ENCODE results near the gene RAB31.

GRCh38 chr18:9712130-9712577 lies 4.1 kb downstream of the RAB31 start:
- no peak for TF ChIP-seq ZBTB49 (tag by site-specific recombination; IDR thresholded peaks at IDR 0.05; ENCODE audit: low read depth)
- no peak for TF ChIP-seq ZNF645 (tag by site-specific recombination; IDR thresholded peaks at IDR 0.05)
- no peak for TF ChIP-seq ZBTB21 (tag by site-specific recombination; IDR thresholded peaks at IDR 0.05)
- no peak for TF ChIP-seq ZNF639 (tag by site-specific recombination; IDR thresholded peaks at IDR 0.05)
- no peak for TF ChIP-seq HOXA7 (CRISPR knock-in tag; IDR thresholded peaks at IDR 0.05; ENCODE audit: borderline replicate concordance)
- no peak for TF ChIP-seq CTCF (tag by site-specific recombination; IDR thresholded peaks at IDR 0.05)
- no peak for TF ChIP-seq FEZF1 (tag by site-specific recombination; IDR thresholded peaks at IDR 0.05)
- TF ChIP-seq ZNF416 (tag by site-specific recombination; IDR thresholded peaks at IDR 0.05): no peak
- TF ChIP-seq GFI1B (tag by site-specific recombination; IDR thresholded peaks at IDR 0.05): no peak
- no peak for TF ChIP-seq ZNF76 (tag by site-specific recombination; IDR thresholded peaks at IDR 0.05; ENCODE audit: borderline replicate concordance, low read depth)
- no peak for TF ChIP-seq ZSCAN5A (tag by site-specific recombination; IDR thresholded peaks at IDR 0.05)
- no peak for TF ChIP-seq REST (tag by site-specific recombination; IDR thresholded peaks at IDR 0.05)
- TF ChIP-seq RBAK (tag by site-specific recombination; IDR thresholded peaks at IDR 0.05): no peak
